ENCODE data around the gene APEX1. TPM values are rescaled to one million over a fixed set of nuclear protein-coding genes. Genes with fewer than 3 reads are reported as not detected.
"Not testable (repeated sequence)": the region's sequence is repeated elsewhere in the genome, so short reads cannot be mapped to it uniquely, and the experiment has no call there.

Gene APEX1
- total RNA-seq, 1 donor from 2014 or later, result 236 TPM

DNA sequence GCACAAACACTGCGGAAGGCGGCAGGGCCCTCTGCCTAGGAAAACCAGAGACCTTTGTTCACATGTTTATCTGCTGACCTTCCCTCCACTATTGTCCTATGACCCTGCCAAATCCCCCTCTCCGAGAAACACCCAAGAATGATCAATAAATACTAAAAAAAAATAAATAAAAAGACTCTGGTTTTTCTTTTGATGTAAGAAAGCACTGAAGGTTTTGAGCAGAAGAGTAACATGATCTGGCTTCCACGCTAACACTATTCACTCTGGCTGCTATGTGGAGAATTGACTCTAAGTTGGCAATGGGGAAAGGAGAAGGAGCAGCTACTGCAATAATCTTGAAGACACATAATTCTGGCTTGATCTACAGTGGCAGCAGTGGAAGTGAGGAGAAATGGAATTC, 11.4 kb upstream of the APEX1 start:
- intact Hi-C loops (cut with micrococcal nuclease); H3K27ac Mint-ChIP-seq; DNase-seq (ENCODE audit: low spot score); H3K4me3 Mint-ChIP-seq; H3K9me3 Mint-ChIP-seq; H3K27me3 Mint-ChIP-seq (ENCODE audit: insufficient read depth): not testable (repeated sequence)
- Mint-ChIP-seq H3K4me1 (ENCODE audit: low read depth) (peaks cover 28% of the 10 kb centered on the region), H3K36me3 (ENCODE audit: low read depth) (peaks cover 26% of the 10 kb centered on the region)

DNA sequence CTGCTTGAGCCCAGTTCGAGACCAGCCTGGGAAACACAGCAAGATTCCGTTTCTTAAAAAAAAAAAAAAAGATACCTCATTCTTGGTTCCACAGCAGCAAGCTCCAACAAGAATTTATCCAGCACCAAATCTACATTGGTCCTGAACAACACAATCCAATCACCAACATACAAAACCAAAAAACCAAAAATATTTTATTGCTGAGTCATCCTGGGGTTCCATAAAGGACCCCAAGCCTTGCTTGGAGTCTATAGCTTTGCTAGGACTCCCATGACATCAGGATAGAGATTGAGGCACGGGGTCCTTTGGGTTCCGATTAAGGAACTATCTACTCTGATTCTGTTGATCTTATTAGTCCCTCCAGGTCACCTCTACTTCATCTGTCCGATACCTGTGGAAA, 8.1 kb upstream of the APEX1 start:
- no peak for DNase-seq (ENCODE audit: low spot score)
- peaks cover 11% of the 10 kb centered on the region for H3K4me1 Mint-ChIP-seq (ENCODE audit: low read depth)
- H3K27ac Mint-ChIP-seq, result no peak overlapping the region
- peaks cover 44% of the 10 kb centered on the region for H3K36me3 Mint-ChIP-seq (ENCODE audit: low read depth)
- H3K9me3 Mint-ChIP-seq, result no peaks in the 10 kb centered on the region
- no peak overlapping the region for H3K4me3 Mint-ChIP-seq
- intact Hi-C loops (cut with micrococcal nuclease), result no loop called here
- no peaks in the 10 kb centered on the region for H3K27me3 Mint-ChIP-seq (ENCODE audit: insufficient read depth)

DNA sequence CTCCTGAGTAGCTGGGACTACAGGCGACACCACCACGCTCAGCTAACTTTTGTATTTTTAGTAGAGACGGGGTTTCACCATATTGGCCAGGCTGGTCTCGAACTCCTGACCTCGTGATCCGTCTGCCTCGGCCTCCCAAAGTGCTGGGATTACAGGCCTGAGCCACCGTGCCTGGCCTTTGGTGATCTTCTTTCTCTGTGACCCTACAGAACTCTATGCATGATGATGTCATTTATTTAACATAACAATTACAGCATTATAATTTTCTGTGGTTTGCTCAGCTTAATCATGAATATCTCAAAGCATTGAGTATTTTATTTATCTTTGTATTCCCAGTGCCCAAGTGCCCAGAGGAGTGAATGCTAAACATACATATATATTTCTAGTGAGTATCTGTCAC, 2.2 kb upstream of the APEX1 start:
- not testable (repeated sequence) for H3K27ac Mint-ChIP-seq; H3K4me1 Mint-ChIP-seq (ENCODE audit: low read depth); H3K9me3 Mint-ChIP-seq; H3K27me3 Mint-ChIP-seq (ENCODE audit: insufficient read depth); DNase-seq (ENCODE audit: low spot score)
- Mint-ChIP-seq H3K4me3 (peak overlapping the region; percentile 34), H3K36me3 (ENCODE audit: low read depth) (peaks cover 43% of the 10 kb centered on the region)
- intact Hi-C loops (cut with micrococcal nuclease), result loop anchor here (1.0 kb wide), 1 partner anchor 8 kb away; the partner anchor contains the start of gene PIP4P1

DNA sequence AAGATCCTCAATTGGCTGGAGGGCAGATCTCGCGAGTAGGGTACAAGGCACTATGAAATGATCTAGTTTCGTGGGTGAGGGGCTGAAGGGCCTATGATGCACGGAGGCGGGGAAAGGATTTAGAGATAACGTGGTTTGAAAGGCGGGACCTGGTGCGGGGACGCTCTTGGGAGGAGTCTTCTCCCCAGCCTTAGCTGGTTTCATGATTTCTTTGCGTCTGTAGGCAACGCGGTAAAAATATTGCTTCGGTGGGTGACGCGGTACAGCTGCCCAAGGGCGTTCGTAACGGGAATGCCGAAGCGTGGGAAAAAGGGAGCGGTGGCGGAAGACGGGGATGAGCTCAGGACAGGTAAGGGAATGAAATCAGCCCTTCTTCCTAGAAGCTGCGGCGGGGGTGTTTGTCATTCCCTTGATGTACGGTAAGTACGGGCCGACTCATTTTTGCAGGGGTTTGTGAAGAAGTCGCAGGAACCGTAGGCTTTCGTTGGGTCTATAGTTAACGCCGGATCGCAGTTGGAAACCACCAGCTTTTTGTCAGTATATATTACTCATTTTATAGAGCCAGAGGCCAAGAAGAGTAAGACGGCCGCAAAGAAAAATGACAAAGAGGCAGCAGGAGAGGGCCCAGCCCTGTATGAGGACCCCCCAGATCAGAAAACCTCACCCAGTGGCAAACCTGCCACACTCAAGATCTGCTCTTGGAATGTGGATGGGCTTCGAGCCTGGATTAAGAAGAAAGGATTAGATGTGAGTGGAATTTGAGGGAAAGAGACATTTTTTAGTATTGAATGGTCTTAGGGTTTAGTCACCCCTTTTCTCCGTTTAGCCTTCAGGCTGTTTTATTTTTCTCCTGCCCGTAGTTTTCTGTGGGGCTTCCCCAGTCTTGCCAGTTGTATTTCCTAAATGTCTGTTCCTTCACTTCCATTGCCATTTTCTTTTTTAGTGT, 602 bp downstream of the APEX1 start:
- DNase-seq (ENCODE audit: low spot score), result no peak

DNA sequence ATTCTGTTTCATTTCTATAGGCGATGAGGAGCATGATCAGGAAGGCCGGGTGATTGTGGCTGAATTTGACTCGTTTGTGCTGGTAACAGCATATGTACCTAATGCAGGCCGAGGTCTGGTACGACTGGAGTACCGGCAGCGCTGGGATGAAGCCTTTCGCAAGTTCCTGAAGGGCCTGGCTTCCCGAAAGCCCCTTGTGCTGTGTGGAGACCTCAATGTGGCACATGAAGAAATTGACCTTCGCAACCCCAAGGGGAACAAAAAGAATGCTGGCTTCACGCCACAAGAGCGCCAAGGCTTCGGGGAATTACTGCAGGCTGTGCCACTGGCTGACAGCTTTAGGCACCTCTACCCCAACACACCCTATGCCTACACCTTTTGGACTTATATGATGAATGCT, 1.9 kb downstream of the APEX1 start:
- H3K27ac Mint-ChIP-seq, result peak overlapping the region; percentile 32
- no peak for DNase-seq (ENCODE audit: low spot score)

More for the DNA sequence above, 602 bp downstream of the APEX1 start:
- H3K9me3 Mint-ChIP-seq, result no peaks in the 10 kb centered on the region
- intact Hi-C loops (cut with micrococcal nuclease), result loop anchor here (2.0 kb wide), 4 partner anchors 13 to 225 kb away; partner anchors contain the start of gene PNP
- H3K36me3 Mint-ChIP-seq (ENCODE audit: low read depth), result peaks cover 42% of the 10 kb centered on the region
- no peak overlapping the region for H3K27ac Mint-ChIP-seq
- peaks cover 20% of the 10 kb centered on the region for H3K4me1 Mint-ChIP-seq (ENCODE audit: low read depth)
- H3K27me3 Mint-ChIP-seq (ENCODE audit: insufficient read depth), result no peaks in the 10 kb centered on the region
- no peak overlapping the region for H3K4me3 Mint-ChIP-seq

DNA sequence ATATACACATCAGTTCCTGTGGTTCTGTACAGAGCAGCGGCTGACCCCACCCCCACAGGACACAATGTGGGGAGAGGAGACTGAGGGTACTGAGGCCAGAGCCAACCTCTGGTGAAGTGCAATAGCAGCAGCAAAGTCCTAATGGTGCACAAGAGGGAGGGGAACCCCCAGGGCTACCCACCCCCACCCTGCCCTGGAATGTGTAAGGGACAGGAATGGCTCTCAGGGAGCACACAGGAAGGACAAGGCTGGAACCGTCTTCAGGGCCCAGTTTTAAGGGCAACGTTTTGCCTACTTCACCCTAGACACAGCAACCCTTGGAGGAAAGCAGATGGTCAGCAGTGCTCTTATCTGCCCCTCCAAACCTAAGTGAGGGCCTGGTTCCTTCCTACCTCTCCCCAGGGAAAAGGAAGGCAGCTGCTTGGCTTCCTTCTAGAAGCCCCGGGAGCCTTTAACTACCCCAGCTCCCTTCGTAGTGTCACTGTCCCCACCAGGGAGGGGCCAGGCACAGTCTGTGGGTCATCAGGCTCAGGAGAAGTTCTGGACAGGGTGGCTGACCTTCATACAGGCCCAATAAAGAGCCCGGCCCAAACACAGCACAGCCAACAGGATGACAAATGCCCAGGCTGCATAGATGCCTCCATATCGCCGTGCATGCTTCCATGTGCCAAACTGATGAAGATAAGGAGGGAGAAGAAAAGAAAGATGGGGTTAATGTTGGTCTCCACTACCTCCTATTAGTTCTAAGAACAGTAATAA, 3.2 kb downstream of the APEX1 start:
- Mint-ChIP-seq H3K36me3 (ENCODE audit: low read depth) (peaks cover 26% of the 10 kb centered on the region), H3K4me1 (ENCODE audit: low read depth) (peaks cover 23% of the 10 kb centered on the region), H3K9me3 (no peaks in the 10 kb centered on the region), H3K4me3 (no peak overlapping the region), H3K27me3 (ENCODE audit: insufficient read depth) (no peaks in the 10 kb centered on the region), H3K27ac (no peak overlapping the region)
- intact Hi-C loops (cut with micrococcal nuclease), result no loop called here
- DNase-seq (ENCODE audit: low spot score), result no peak

More for the DNA sequence above, 1.9 kb downstream of the APEX1 start:
- no peaks in the 10 kb centered on the region for H3K9me3 Mint-ChIP-seq
- H3K27me3 Mint-ChIP-seq (ENCODE audit: insufficient read depth), result no peaks in the 10 kb centered on the region
- H3K4me3 Mint-ChIP-seq, result no peak overlapping the region
- intact Hi-C loops (cut with micrococcal nuclease), result no loop called here
- H3K36me3 Mint-ChIP-seq (ENCODE audit: low read depth), result peaks cover 36% of the 10 kb centered on the region
- H3K4me1 Mint-ChIP-seq (ENCODE audit: low read depth), result peaks cover 23% of the 10 kb centered on the region

DNA sequence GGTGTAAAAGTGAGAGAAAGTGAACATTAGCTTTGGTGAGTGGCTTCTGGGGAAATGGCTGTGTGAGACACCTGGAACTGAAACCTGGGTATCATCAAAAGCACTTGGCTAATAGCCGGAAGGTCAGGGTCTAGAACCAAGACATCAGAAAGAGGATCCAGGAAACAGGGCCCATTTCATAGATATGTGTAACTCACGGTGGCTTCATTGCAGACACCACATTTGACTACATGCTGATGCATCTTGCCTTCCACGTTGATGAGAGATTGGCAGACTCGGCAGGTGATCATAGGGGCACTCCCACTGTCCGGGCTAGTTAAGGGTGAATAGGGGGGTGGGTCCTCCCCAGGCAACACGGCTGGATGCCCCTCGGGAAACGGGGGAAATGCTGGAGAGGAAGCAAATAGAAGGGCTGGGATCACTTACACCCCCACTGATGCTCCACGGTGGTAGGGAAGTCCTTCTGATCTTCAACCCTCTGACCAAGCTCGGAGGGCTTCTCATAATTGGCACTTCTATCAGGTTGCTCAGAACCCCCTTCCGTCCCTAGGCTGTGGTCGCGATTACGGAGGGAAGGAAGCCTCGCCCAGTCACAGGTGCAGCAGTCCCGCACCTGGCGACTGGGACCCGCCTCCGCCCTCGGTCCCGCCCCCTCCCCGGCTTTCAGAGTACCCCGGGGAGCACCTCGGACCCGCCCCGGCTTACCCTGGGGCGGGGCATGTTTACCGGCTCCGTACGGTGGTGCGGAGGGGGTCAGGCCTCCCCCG, 5.6 kb downstream of the APEX1 start:
- H3K27me3 Mint-ChIP-seq (ENCODE audit: insufficient read depth), result no peaks in the 10 kb centered on the region
- peak overlapping the region; percentile 94 for H3K4me3 Mint-ChIP-seq
- DNase-seq (ENCODE audit: low spot score), result no peak
- peaks cover 26% of the 10 kb centered on the region for H3K36me3 Mint-ChIP-seq (ENCODE audit: low read depth)
- no peaks in the 10 kb centered on the region for H3K9me3 Mint-ChIP-seq
- H3K4me1 Mint-ChIP-seq (ENCODE audit: low read depth), result peaks cover 23% of the 10 kb centered on the region
- intact Hi-C loops (cut with micrococcal nuclease), result loop anchor here (1.0 to 5.0 kb wide), 9 partner anchors 7 to 807 kb away; partner anchors contain the start of genes CCNB1IP1, HNRNPC, PARP2 and PNP
- peak overlapping the region; percentile 70 for H3K27ac Mint-ChIP-seq

DNA sequence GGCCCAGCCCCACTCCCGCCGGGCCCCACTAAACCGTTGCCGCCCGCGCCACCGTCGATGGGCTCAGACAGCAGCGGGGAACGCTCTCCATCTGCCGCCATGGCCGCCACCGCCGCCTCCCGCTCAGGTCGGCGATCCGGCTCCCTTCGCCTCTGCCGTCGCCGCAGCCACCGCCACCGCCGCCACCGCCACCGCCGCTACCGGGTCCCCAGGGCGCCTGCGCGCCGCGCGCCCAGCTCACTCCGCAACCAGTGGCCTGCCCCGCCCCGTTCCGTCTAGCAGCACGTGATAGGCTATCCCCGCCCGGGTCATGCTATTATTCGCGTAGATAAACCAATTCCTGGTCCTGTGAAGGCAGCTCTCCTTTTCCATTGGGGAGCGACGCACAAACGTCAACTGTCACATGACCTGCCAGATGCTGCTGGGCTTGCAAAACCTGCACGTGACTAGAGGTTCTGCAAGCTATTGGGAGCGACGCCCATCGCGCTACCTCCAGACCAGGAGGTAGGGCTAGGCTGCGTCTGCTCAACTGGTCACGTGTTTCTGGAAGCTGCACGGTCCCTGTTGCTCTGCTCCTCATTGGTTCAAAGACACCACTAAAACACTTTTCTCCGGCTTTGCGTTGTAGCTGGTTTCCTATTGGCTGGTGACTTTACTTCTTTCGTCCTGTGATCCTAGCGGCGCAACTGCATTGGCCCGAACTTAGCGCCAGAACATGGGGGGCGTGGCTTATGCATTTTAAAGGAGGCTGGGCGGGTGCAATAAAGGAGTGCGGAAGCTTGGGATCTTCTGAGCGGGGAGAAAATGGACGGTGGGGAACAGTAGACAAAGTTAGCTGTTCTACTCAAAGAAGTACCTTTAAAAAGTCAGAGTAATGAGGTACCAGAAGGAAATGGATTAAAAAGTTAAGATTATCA, 6.5 kb downstream of the APEX1 start, which contains the start of gene PIP4P1:
PIP4P1 (minus strand) TSS at position 210 of the 917 bp plus-strand sequence; CDS start at position 101, 109 bp downstream.
- Mint-ChIP-seq H3K27me3 (ENCODE audit: insufficient read depth) (no peaks in the 10 kb centered on the region), H3K4me1 (ENCODE audit: low read depth) (peaks cover 23% of the 10 kb centered on the region), H3K4me3 (peak within 1 kb of the TSS; percentile 94), H3K27ac (peak within 1 kb of the TSS; percentile 87), H3K9me3 (no peaks in the 10 kb centered on the region), H3K36me3 (ENCODE audit: low read depth) (peaks cover 26% of the 10 kb centered on the region)
- peak; percentile 99 for DNase-seq (ENCODE audit: low spot score)
- intact Hi-C loops (cut with micrococcal nuclease), result loop anchor here (1.0 to 5.0 kb wide), 9 partner anchors 8 to 806 kb away; partner anchors contain the start of genes CCNB1IP1, HNRNPC, PARP2 and PNP

DNA sequence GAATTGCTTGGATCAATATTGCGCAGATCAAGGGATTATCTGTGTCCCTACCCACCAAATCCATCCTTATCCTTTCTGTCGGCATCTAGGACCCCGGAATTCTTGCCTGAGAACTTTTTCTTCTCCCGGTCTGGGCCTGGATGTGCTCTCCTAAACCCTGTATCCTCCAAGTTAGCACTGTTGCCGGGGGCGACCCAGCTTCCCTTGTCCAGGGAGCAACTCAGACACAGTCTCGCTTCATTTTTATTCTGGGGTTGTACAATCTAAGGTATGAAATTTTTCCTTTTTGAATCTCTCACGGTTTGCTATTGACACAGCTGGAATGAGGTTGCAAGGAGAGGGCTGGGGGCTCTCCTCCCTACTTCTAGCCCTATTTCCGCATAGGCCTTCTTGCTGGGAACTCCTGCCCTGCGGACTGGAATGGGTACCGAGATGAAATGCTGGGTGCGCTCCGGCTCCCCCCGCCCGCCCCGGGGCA, 13.8 kb downstream of the APEX1 start:
- H3K36me3 Mint-ChIP-seq (ENCODE audit: low read depth), result peaks cover 25% of the 10 kb centered on the region
- peaks cover 34% of the 10 kb centered on the region for H3K4me1 Mint-ChIP-seq (ENCODE audit: low read depth)
- DNase-seq (ENCODE audit: low spot score), result no peak
- H3K27me3 Mint-ChIP-seq (ENCODE audit: insufficient read depth), result peaks cover 3% of the 10 kb centered on the region
- peak overlapping the region; percentile 95 for H3K4me3 Mint-ChIP-seq
- intact Hi-C loops (cut with micrococcal nuclease), result loop anchor here (1.0 to 5.0 kb wide), 7 partner anchors 8 to 144 kb away; partner anchors contain the start of genes APEX1, OSGEP, PARP2 and PIP4P1
- H3K9me3 Mint-ChIP-seq, result no peaks in the 10 kb centered on the region
- H3K27ac Mint-ChIP-seq, result peak overlapping the region; percentile 96

DNA sequence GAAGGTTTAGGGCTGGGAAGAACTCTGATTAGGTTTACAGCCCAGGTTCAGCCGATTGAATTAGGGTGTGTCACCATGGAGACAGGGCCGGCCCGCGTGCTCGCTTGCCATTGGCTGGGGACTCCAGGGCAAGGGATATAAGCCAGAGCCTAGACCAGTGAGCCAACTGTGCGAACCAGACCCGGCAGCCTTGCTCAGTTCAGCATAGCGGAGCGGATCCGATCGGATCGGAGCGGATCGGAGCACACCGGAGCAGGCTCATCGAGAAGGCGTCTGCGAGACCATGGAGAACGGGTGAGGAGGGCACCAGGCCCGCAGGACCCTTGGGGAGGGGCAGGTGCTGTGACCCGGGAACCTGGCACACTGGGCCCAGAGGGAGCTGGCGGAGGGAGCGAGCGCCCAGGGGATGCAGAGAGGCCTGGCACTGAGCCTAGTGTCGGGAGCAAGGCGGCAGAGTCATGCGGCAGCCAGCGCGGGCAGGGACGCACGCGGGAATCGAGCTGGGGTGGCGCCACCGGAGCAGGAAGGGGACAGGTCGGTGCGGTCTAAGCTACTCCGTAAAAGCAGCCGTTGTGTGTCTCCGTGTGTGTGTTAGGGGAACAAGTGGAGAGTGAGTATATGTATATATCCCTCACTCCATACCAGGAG, 14.3 kb downstream of the APEX1 start, which contains the start of gene PNP:
PNP (plus strand) TSS at position 165 of the 648 bp plus-strand sequence; CDS start at position 284, 119 bp downstream.
- no peaks in the 10 kb centered on the region for H3K9me3 Mint-ChIP-seq
- H3K36me3 Mint-ChIP-seq (ENCODE audit: low read depth), result peaks cover 30% of the 10 kb centered on the region
- peaks cover 40% of the 10 kb centered on the region for H3K4me1 Mint-ChIP-seq (ENCODE audit: low read depth)
- peak; percentile 85 for DNase-seq (ENCODE audit: low spot score)
- peaks cover 3% of the 10 kb centered on the region for H3K27me3 Mint-ChIP-seq (ENCODE audit: insufficient read depth)
- H3K4me3 Mint-ChIP-seq, result peak within 1 kb of the TSS; percentile 95
- peak within 1 kb of the TSS; percentile 96 for H3K27ac Mint-ChIP-seq
- intact Hi-C loops (cut with micrococcal nuclease), result loop anchor here (1.0 to 5.0 kb wide), 7 partner anchors 8 to 144 kb away; partner anchors contain the start of genes APEX1, OSGEP, PARP2 and PIP4P1
